ENCODE measurements around the gene CACNB2. TPM values are rescaled to one million over a fixed set of nuclear protein-coding genes. Genes with fewer than 3 reads are reported as not detected.

Gene CACNB2
- total RNA-seq, 1 donor from 2014 or later: 4.9 TPM

- H3K36me3 Mint-ChIP-seq (ENCODE audit: insufficient read depth): no peaks in the 10 kb centered on the region
- no peaks in the 10 kb centered on the region for H3K9me3 Mint-ChIP-seq (ENCODE audit: low read depth)
- no peak overlapping the region for H3K4me3 Mint-ChIP-seq (ENCODE audit: low read depth)
- DNase-seq (ENCODE audit: low spot score, unreplicated experiment): no peak
- TF ChIP-seq CTCF (IDR thresholded peaks at IDR 0.05; ENCODE audit: unreplicated experiment): no peak
- no peaks in the 10 kb centered on the region for H3K4me1 Mint-ChIP-seq (ENCODE audit: low read depth)
- H3K27ac Mint-ChIP-seq: no peak overlapping the region
- H3K27me3 Mint-ChIP-seq: no peaks in the 10 kb centered on the region
These were observed 310.1 kb downstream of the CACNB2 start for GRCh38 chr10:18450298-18450697.

DNA sequence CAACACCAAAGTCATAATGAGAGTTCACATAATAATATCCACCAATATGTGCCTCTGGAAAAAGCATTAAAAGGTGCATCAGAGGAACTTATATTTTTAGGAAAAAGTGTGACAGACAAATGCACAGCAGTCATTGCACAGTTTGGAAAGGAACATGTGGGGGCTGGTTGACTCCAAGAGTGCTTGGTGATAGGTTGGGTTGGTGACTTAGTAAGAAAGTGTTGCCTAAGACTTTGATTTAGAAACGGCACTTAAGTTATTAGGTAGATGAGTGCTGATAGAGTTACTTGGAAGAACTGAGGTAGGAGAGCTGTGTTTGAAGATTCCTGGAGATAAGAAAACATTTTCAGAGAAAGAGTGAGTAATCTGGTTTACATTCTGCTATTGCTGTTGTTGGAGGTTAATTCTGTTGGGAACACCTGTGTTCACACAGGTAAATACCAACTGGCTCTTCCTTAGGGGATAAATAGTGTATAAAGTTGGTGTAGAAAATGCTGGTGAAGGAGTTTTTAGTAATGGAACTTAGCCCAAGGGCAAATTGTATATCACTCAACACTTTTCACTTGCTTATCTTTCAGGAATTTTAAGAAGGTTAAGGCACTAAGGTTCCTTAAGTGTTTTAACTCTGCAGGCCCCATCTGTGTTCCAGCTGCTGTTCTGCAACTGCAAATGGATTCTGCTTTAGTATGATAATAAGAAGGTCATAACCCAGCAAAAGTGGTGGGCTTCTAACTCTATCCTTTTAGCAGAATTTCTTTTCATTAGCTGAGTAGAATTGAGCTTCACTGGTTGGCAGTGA lies 315.1 kb downstream of the CACNB2 start:
- Mint-ChIP-seq H3K27ac (no peak overlapping the region), H3K36me3 (ENCODE audit: insufficient read depth) (no peaks in the 10 kb centered on the region), H3K27me3 (no peaks in the 10 kb centered on the region), H3K9me3 (ENCODE audit: low read depth) (peaks cover 3% of the 10 kb centered on the region), H3K4me3 (ENCODE audit: low read depth) (no peak overlapping the region), H3K4me1 (ENCODE audit: low read depth) (no peaks in the 10 kb centered on the region)
- DNase-seq (ENCODE audit: low spot score, unreplicated experiment): no peak
- TF ChIP-seq CTCF (IDR thresholded peaks at IDR 0.05; ENCODE audit: unreplicated experiment): no peak

GRCh38 chr10:18456984-18457383 lies 316.8 kb downstream of the CACNB2 start:
- no peaks in the 10 kb centered on the region for H3K4me1 Mint-ChIP-seq (ENCODE audit: low read depth)
- H3K27ac Mint-ChIP-seq: no peak overlapping the region
- TF ChIP-seq CTCF (IDR thresholded peaks at IDR 0.05; ENCODE audit: unreplicated experiment): no peak
- H3K27me3 Mint-ChIP-seq: no peaks in the 10 kb centered on the region
- H3K9me3 Mint-ChIP-seq (ENCODE audit: low read depth): peaks cover 3% of the 10 kb centered on the region
- H3K36me3 Mint-ChIP-seq (ENCODE audit: insufficient read depth): no peaks in the 10 kb centered on the region
- H3K4me3 Mint-ChIP-seq (ENCODE audit: low read depth): no peak overlapping the region
- no peak for DNase-seq (ENCODE audit: low spot score, unreplicated experiment)

DNA sequence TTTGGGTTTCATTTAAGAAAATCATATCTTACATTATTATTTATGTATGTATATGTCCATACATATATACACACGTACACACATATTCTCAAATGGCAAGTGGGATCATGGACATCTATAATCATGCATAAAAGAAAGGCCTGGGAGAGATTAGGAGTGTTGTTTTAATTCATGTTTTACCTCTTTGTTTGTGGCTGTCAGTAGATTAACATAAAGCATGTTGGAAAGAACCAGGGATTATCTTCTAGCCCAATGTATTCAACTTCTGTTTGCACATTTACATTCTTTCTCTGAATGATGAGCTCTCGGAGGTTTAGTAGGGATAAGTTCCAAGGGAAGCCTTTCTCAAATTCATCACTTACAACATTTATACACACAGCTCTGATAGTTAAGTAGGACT lies 319.8 kb downstream of the CACNB2 start:
- no peaks in the 10 kb centered on the region for H3K27me3 Mint-ChIP-seq
- no peak for TF ChIP-seq CTCF (IDR thresholded peaks at IDR 0.05; ENCODE audit: unreplicated experiment)
- no peaks in the 10 kb centered on the region for H3K36me3 Mint-ChIP-seq (ENCODE audit: insufficient read depth)
- no peaks in the 10 kb centered on the region for H3K4me1 Mint-ChIP-seq (ENCODE audit: low read depth)
- H3K27ac Mint-ChIP-seq: no peak overlapping the region
- DNase-seq (ENCODE audit: low spot score, unreplicated experiment): no peak
- H3K4me3 Mint-ChIP-seq (ENCODE audit: low read depth): no peak overlapping the region
- peaks cover 3% of the 10 kb centered on the region for H3K9me3 Mint-ChIP-seq (ENCODE audit: low read depth)

- H3K27ac Mint-ChIP-seq: no peak overlapping the region
- TF ChIP-seq CTCF (IDR thresholded peaks at IDR 0.05; ENCODE audit: unreplicated experiment): no peak
These were observed 323.5 kb downstream of the CACNB2 start for GRCh38 chr10:18463673-18464211.

More at GRCh38 chr10:18463673-18464211, 323.5 kb downstream of the CACNB2 start:
- DNase-seq (ENCODE audit: low spot score, unreplicated experiment): no peak
- Mint-ChIP-seq H3K4me3 (ENCODE audit: low read depth) (no peak overlapping the region), H3K27me3 (no peaks in the 10 kb centered on the region), H3K9me3 (ENCODE audit: low read depth) (no peaks in the 10 kb centered on the region), H3K4me1 (ENCODE audit: low read depth) (no peaks in the 10 kb centered on the region), H3K36me3 (ENCODE audit: insufficient read depth) (no peaks in the 10 kb centered on the region)

Data from progenitor cell of endocrine pancreas (in vitro differentiated cells).